ENCODE data around the gene TACO1.

DNA sequence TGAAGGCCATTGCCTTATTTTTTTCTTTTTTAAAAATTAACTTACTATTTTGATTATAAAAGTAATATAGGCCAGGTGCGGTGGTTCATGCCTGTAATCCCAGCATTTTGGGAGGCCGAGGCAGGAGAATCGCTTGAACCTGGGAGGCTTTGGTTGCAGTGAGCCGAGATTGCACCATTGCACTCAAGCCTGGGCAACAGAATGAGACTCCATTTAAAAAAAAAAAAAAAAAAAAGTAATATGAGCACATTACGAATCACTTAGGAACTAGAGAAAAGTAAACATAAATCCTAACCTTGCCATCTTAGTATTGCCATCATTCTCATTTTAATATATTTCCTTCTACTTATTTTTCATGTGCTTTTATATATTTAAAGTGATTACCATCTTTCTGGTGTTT lies 12.9 kb upstream of the TACO1 start:
- TF ChIP-seq, protein P1, sequence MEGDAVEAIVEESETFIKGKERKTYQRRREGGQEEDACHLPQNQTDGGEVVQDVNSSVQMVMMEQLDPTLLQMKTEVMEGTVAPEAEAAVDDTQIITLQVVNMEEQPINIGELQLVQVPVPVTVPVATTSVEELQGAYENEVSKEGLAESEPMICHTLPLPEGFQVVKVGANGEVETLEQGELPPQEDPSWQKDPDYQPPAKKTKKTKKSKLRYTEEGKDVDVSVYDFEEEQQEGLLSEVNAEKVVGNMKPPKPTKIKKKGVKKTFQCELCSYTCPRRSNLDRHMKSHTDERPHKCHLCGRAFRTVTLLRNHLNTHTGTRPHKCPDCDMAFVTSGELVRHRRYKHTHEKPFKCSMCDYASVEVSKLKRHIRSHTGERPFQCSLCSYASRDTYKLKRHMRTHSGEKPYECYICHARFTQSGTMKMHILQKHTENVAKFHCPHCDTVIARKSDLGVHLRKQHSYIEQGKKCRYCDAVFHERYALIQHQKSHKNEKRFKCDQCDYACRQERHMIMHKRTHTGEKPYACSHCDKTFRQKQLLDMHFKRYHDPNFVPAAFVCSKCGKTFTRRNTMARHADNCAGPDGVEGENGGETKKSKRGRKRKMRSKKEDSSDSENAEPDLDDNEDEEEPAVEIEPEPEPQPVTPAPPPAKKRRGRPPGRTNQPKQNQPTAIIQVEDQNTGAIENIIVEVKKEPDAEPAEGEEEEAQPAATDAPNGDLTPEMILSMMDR (conservative IDR thresholded peaks at IDR 0.05; ENCODE audit: low read depth, low read length): no peak
- no peak for TF ChIP-seq EZH2 (IDR thresholded peaks at IDR 0.05; ENCODE audit: borderline replicate concordance, low read depth, low read length, poor library complexity, severe bottlenecking)
